Stimulated activated CD8-positive, alpha-beta memory T cell treated with anti-CD3 and anti-CD28 coated beads, Interleukin-12 subunit alpha, Interleukin-12 subunit beta, amount 100 ng/mL, for 1 hour (primary cell): ENCODE measurements around the gene MGMT.

Experiments
- DNase-seq: peaks from one replicate; pipeline ENCODE4 v3.0.0-alpha.2; 2020; ENCODE audit warnings: low read depth

Gene MGMT

DNA sequence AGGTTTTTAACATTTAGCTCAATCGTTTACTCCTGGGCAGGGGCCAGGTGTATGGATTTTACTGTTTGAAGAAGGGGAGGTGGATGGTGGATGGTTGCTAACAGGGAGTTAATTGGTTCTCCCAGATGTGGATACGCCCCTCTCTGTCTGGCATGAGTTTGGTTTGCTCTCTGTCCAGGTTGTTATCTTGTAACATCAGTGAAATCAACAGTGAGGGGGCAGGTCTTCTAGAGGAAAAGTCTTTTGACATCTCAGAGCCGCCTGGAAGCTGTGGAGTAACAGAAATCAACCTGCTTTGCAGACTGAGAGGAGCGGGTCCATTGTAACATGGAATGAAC, 243.4 kb downstream of the MGMT start:
- DNase-seq: no peak

DNA sequence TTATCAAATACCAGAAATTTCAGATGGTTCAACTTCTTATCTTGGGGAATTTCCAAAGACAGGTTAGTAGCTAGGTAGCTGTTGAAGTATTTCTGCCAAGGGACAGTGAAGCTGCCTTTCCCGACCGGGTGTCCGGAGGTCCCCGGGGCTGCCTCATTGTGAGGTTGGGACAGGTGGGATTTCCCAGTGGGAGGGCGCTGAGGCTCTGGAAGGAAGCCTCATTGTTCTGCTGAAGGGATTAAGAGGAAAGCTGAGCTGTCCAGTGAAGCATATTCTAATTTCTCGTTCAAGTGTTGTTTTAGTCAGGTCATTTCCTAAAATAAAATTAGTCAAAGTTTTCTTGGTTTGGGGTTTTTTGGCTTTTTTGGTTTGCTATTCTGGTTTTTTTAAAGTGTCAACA, 244.2 kb downstream of the MGMT start:
- no peak for DNase-seq

DNA sequence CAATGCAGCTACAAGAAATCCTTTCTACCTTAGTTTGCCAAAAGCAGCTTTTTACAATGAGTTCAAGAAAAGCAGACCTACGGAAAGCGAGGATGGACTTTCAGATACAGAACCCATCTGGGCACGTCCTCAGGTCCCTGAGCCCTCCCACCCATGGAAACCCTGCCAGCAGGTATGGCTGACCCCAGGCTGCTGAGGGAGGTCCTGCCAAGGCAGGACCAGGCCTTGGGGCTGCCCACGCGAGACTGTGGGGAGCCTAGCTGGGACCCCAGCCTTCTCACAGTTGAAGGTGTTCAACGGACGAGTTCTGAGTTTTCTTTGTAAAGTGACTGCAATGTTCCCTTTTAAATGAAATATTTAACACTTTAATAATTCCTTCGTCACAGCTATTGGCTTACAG, 245.0 kb downstream of the MGMT start:
- DNase-seq: no peak

DNA sequence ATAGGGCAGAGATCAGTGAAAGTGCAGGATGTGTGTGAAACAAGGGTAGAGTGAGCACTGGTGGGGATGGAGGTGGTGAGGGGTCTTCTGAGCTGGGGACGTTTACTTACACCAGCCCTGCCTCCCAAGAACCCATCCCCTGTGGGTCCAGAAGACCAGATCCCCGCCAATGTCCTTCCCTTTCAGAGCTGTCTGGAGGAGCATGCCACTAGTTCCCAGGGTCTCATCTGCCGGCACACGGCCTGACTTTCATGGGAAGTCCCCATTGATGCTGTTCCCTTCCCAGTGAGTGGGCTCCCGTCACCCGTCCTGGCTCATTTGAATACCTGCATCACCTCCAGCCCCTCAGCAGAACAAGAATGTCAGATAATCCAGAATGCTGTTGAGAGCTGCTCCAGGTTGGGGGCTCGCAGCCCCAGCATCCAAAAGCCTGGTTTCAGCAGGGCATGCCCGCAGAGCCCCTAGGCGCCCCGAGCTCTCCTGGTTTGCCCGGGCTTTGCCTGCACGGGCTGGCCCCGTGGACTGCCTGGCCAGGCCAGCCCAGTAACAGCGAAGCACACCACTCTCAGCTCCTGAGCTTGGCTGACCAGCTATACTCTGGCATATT, 246.7 kb downstream of the MGMT start:
- no peak for DNase-seq

DNA sequence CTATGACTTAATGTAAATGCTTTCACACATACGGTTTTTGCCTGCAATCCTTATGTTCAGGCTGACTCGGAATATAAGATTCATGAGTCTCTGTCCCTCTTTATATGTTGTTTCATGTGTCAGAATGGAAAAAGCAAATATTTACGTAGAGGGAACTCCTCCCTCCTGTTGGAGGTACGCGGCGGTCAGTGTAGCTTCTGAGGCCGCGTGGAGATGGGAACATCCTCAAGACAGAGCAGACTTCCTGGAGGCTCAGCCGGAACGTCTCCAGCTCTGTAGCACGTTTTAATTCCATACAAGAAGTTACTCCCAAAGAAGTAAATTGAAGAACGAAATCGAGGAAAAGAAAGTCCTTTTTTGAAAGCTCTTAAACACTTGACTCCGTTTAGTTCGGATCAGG, 248.8 kb downstream of the MGMT start:
- no peak for DNase-seq

DNA sequence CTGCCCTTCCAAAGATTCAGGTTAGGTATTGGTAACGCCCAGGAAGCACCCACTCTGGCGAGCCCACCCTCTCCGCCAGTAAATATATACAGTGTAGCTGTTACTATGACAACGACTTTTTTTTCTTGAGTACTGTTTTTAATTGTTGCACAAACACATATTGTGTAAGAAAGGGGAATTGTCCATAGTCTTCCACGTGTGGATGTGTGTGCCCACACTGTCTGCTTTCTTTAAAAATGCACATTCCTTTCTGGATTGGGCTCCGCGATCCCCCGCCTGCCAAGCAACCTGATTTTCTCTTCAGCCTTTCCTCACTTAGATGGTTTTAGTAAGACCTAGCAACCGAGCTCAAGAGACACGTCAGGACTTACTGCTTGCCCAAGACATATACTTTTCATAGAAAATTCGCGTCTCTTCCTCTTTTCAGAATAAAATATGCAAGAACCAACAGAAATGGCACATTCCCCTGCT, 249.2 kb downstream of the MGMT start:
- no peak for DNase-seq

DNA sequence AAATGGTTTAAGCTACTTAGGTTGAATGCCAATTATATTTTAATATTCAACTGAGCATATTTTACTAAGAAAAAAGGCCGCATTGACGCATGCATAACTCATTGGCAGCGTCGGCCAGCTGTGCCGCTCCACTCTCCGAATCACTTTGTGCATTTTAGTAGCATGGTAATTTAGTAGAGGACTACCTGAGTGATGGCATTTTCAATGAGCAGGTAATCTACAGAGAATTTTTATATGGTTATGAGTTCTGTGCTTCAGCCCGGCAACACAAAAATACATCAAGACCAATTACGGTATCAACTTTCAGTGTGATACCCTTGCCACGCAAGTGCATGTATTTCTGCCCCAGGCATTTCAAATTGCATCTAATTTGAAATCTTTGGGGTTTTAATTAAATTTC, 249.8 kb downstream of the MGMT start:
- DNase-seq: no peak

DNA sequence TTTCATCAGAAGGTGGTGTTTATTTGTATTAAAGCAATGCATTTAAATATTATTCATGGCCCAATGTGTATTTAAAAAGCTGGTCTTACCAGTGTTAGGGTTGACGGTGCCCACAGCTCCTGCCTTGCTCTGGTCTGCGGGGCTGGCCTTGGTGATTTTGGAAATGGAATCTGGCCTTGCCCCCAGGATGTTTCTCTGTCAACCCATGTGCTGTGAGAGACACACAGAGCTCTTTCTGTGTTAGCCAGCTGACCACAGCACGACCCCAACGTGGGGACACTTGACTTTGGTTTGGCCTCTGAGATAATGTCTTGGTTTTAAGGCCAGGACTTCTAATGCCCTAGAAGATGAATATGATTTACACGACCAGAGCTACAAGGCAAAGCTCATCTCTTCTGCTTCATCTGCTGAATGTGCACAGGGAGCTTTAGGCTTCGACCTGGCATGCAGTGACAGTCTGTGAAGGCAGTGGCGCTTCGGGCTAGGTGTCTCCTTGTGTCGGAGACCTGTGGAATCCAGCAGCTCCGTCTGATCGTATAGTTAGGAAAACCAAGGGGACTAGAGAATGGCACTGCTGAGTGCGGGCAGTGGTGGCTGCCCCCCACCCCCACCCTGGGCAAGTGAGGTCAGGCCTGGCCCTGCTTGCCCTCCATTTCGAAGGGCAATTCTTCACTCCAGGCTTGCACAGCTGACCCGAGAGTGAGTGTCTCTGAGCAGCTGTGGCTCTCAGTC, 250.9 kb downstream of the MGMT start:
- no peak for DNase-seq

DNA sequence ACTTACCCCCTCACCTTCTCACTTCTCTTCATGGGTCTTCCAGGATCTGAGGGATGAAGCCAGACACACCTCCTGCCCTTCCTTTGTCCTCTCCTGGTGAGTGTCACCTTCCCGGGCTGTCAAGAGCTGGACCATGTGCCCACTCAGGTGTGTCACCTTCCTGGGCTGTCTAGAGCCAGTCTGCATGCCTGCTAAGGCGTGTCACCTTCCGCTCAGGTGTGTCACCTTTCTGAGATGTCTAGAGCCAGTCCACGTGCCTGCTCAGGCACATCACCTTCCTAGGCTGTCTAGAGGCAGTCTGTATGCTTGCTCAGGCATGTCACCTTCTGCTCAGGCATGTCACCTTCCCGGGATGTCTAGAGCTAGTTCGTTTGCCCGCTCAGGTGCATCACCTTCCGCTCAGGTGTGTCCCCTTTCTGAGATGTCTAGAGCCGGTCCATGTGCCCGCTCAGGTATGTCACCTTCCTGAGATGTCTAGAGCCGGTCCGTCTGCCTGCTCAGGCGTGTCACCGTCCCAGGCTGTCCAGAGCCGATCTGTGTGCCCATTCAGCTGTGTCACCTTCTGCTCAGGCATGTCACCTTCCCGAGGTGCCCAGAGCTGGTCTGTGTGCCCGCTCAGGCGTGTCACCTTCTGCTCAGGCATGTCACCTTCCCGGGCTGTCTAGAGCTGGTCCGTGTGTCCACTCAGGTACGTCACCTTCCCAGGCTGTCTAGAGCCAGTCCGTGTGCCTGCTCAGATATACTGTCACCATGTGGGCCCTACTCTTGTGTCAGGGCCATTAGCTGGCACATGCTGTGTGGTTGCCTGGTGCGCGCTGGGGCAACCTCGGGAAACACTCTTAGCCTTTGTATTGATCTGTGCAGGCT, 251.7 kb downstream of the MGMT start:
- no peak for DNase-seq

DNA sequence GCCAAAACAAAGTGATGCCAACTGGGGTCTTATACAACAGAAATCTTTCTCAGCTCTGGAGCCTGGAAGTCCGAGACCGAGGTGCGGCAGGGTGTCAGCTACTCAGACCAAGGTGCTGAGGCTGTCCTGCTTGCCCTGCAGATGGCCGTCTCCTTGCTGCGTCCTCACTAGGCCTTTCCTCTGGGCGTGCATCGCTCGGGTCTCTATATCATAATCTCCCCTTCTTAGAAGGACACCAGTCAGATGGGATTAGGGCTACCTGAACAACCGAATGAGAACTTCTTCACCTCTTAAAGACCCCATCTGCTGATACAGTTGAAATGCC, 252.3 kb downstream of the MGMT start:
- no peak for DNase-seq

DNA sequence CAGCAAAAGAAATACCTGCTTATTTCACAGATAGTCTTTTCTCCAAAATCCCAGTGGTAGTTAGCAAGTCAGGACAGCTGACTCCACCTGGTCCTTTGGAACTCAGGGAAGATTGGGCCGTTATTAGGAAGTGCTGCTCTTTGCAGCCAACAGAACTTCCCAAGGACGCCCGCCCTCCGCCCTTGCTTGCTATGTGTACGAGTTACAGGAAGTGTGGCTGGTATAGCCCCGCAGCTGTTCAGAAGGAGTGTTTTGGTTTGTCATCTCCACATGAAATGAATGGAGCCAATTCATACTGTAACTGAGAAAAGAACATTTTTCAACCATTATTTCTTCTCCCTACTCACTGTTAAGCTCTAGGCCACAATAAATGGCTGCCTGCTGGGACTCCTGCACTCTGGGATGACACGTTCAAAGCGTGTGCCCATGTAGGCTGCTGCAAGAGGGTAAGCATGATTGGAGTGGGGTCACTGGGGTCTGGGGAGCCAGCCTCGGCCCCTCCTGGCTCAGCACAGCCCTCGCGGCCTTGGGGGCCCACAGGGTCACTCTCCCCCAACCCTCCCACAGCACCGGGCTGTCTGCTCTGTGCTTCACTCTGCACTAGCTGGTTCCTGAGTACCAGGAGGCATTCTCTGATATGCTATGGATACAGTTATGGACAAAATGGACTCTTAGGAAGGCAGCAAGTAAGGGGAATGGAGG, 253.0 kb downstream of the MGMT start:
- no peak for DNase-seq

DNA sequence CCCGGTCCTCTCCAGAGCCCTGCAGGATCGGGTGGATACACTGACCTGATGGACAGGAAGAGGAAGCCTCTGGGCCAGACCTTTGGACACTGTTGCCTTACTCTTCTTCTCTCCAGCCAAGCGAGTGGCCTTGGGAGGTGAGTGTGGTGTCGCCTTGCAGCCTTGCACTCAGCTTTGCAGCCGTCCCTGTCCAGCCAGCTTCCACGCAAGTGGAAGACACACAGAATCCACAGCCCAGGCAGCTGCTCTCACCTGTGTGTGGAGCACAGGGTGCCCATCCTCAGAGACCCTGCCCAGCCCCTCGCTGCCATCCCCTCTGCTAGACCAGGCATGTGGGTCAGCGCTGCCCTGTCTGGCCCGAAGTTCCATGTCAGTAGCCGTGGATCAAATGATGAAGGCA, 258.0 kb downstream of the MGMT start:
- DNase-seq: no peak

DNA sequence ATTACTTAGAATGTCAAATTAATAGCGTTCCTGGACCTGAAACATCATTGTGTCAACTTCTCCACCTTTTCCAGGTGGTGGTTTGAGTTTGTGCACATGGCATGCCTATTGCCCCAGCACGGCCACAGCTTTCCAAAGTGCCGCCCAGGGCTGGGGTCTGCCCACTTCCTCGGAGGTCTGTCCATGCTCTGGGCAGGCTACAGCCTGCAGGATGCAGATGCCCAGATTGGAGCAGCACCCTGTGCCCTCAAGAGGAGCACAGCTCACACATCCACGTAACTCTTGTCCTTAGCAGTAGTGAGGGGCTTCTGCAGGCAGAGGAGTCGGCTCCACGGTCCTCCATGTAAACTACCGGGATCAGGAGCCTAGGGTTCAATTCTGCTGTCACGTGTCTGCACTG, 258.4 kb downstream of the MGMT start:
- DNase-seq: no peak

DNA sequence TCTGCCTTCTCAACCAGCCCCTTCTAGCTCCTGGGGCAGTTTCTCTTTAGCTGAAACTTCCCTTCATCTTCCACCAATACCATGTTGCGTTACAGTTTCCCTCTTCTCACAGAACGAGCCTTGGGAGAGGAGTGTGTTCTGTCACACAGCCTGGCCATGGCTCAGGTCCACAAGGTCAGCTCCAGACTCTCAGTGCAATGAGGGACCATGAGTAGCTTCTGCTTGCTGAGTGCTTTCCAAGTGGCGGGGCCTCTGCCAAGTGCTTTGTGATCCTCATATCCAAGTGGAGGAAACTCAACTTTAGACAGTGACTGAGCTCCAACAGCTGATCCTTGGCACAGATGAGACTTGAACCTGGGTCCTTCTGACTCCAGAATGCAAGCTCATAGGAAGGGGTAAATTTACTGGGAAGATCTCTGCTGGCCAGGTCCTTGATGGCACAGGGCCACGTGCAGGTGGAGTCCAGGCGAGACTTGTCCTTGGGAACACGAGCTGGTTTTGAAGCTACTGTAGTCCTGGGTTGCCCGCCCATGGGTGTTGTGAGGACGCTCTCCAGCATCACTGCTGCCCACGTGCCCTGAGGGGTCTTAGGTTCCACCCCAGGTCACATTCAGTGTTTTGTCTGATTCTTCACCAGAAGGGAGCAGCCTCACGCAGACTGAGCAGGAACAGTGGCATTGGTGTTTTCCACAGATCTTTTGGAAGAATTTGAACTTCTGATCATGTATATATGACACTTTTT, 259.0 kb downstream of the MGMT start:
- no peak for DNase-seq

DNA sequence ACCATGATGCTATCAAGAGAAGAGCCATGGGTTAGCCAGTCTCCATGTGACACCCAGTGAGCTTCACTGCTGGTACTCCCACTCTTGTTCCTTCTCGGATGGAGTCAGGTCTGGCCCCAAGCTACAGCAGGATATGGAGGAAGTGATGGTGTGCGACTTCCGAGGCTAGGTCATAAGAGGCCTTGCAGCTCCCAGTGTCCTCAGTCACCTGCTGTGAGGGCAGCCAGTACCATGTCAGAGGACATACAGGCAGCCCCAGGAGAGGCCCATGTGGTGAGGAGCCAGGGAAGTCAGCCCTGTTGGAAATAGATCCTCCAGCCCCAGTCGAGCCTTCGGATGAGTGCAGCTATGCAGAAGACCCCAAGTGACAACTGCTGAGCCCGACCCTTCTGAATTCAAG, 260.0 kb downstream of the MGMT start:
- DNase-seq: no peak

DNA sequence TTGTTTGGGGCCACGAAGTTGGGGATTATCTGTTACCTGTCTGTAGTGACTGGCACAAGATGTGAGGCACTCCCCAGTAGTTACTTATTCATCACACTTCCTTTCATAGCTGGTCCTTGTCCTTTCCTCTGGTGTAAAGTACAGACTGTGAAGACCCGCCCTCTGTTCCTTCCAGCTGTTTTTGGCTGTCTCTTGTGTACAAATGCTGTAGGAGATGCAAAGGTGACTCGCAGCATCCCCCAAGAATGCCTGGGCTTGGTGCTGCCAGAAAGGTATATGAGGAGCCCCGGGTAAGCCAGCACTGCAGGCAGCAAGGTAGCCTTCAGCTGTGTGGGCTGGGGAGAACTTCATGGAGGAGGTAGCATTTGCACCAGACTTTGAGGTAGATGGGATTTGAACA, 260.5 kb downstream of the MGMT start:
- no peak for DNase-seq

DNA sequence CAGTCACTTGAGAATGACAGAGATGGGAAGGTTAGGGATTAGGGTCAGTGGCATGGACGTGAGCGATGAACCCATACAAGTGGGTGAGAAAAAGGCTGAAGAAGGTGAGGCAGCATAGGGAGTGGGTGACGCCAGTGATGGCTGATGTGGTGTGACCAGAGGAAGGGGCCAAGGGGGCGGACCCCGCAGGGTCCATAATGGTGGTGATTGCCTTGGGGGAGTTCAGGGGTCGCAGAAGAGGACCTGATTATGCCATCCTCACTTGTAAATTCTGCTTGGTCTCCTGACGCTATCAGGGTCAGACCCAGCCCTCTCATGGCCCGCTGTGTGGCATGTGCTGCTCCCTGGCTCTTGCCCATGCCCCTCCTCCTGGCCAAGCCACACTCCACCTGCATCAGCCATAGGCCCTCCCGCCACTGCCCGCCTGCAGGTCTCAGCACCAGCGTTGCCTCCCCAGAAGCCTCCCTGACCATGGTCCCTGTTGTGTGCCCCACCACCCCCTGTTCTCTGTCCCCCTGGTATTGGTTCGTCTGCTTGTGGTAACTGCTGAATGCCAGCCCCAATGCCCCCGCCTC, 261.3 kb downstream of the MGMT start:
- DNase-seq: no peak

DNA sequence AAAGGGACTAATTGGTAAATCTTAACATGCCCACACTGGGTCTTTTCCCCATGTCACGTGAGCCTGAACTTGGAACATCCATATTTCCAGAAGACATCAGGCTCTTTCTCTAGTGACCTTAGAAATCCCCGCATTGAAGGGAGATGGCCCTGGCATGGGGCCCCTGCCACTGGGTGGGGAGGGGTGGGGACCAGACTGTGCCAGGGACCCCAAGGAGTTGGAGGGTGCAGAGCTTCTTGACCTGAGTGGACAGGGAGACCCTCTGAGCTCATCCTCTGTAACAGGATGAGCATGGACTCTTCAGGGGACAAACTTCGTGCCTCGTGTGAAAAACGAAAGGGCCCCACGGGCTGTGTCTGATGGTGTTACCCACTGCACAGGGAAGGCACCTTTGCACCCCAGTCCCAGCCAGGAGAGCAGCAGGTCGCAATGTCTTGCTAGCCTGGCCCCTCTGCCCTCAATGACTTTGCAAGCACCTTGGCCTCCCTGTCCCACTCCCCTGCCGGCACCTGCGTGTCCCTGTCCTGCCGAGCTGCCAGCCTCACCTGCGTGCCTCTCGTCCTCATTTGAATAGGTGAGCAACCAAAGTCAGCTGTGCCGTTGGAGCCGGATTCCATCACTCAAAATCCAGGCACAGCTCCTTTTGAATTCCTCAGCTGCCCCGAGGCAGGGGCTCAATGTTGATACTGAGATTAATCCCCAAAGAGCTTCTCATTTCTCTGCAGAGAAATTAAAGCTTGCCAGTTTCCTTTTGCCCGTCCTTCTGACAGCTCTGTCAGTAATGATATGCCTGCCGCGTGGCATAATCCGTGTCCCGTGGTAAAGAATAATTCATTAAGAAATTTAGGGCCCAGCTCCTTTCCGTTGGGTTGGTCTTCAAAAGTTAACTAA, 262.1 kb downstream of the MGMT start:
- no peak for DNase-seq

DNA sequence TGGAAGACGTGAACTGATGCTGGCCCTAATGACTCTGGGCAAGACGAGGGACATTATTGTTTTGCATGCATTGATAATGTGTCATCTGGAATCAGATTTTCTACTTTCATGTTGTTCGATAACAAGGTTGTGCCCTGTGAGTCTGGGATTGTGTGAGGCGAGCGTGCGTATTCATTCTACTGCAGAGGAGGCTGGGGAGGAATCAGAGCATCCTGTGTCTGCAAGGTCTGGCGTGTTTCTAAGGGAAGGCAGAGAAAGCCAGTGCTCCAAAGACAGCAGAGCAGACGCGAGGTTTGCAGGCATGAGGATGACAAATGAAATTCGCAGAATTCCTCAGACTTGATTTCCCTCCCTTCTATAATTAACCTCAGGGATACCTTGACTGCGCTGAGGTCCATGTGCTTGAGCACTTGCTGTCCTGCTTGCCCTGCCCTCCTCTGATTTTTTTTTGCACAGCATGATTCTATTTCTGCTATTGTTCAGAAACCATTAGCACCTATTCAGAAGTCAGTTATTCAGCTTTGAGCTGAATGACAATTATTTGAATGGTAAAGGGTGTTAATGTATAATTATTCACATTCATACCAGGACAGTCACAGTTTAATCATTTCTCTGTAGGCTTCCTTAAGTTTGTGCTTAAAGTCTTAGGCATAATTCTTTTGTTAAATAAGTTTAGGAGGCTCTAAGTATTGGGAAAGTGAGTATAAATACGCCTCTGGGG, 263.4 kb downstream of the MGMT start:
- no peak for DNase-seq

DNA sequence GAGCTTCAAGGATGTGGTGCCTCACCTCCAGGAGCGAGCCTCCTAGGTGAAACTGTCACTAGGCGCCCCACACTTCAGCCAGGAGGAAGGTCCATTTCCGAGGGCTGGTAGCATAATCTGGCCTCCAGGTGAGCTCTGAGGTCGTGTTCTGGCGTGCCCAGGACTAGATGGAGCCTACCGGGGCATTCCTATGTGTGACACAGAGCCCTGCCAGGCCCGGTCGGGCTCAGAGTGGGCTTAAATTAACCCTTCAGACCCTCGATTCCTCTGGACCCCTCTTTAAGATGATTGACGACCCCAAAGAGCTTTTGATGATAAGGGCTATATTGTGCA, 263.9 kb downstream of the MGMT start:
- DNase-seq: no peak
